ENCODE data around the gene SPTB. TPM values are rescaled to one million over a fixed set of nuclear protein-coding genes. Genes with fewer than 3 reads are reported as not detected.

The SPTB gene
- total and polyA plus RNA-seq, 10 of the 15 experiments (the other 5 are each of a cell fraction or from before 2014, with no cell fraction given) = under 0.01 to 0.04 (median 0.02) TPM; not detected in 4

GRCh38 chr14:64770751-64771150 is 109.0 kb downstream of the SPTB start:
- RAD21 ChIA-PET (ENCODE audit: unreplicated experiment) = no interaction called here
- H3K4me3 ChIP-seq = no peak overlapping the region
- H3K9me3 ChIP-seq (replicated peaks; ENCODE audit: control insufficient read depth, insufficient read depth, low read length) = no peaks in the 10 kb centered on the region; the same call in 2 of the 3 replicates
- H3K4me1 ChIP-seq (ENCODE audit: control insufficient read depth, insufficient read depth, low read length) = no peaks in the 10 kb centered on the region
- no peaks in the 10 kb centered on the region; a peak in 1 of 4 replicates for H3K27me3 ChIP-seq (replicated peaks in 1 of 2; ENCODE audit: control insufficient read depth in 2 of 2, insufficient read depth in 2 of 2, low read length in 1 of 2)
- WGBS (ENCODE audit: insufficient coverage, insufficient replicate concordance, low lambda C conversion rate, missing lambda C conversion rate) = 55% methylated on average over 18 of the region's 18 CpGs
- in situ Hi-C loops (cut with MboI) (no loop called here), intact Hi-C loops (cut with micrococcal nuclease; ENCODE audit: unreplicated experiment) (no loop called here)
- no peaks in the 10 kb centered on the region for H3K36me3 ChIP-seq (ENCODE audit: control insufficient read depth in 2 of 2, insufficient read depth in 2 of 2, low read length in 1 of 2)
- H3K4me2 ChIP-seq (ENCODE audit: control insufficient read depth, insufficient read depth) = no peak overlapping the region
- POLR2A ChIA-PET = no interaction called here
- H3K9ac ChIP-seq (ENCODE audit: control insufficient read depth, insufficient read depth, low read length) = no peak overlapping the region
- CTCF ChIA-PET = interaction anchor here (0.5 kb wide), 1 partner anchor 111 kb away, joined by 4 read pairs; no protein-coding TSS in a partner anchor
- no peaks in the 10 kb centered on the region for H4K20me1 ChIP-seq (ENCODE audit: control insufficient read depth, insufficient read depth)
- FAIRE-seq = no peak
- no peak for TF ChIP-seq SREBF2 (IDR thresholded peaks at IDR 0.05; ENCODE audit: low read length)
- TF ChIP-seq KLF5 (IDR thresholded peaks at IDR 0.05; ENCODE audit: partially characterized antibody) = no peak
- no peak for TF ChIP-seq ZBTB33 (IDR thresholded peaks at IDR 0.05)
- TF ChIP-seq ZBED1 (IDR thresholded peaks at IDR 0.05; ENCODE audit: borderline replicate concordance) = no peak
- TF ChIP-seq RCOR1 (conservative IDR thresholded peaks at IDR 0.05; ENCODE audit: low read depth, low read length) = no peak
- TF ChIP-seq PAX8 (IDR thresholded peaks at IDR 0.05) = no peak
- no peak for TF ChIP-seq CTCF (IDR thresholded peaks at IDR 0.05 in 2 of 3, conservative IDR thresholded peaks at IDR 0.05 in 1 of 3; ENCODE audit: control insufficient read depth in 2 of 3, extremely low read depth in 1 of 3, insufficient read depth in 1 of 3, low read depth in 3 of 3, low read length in 3 of 3)
- TF ChIP-seq TAF1 (IDR thresholded peaks at IDR 0.05; ENCODE audit: borderline replicate concordance, low read depth, low read length) = no peak
- no peak for TF ChIP-seq USF2 (IDR thresholded peaks at IDR 0.05; ENCODE audit: borderline replicate concordance, low read depth, low read length)
- TF ChIP-seq POLR2AphosphoS5 (IDR thresholded peaks at IDR 0.05; ENCODE audit: low read length) = no peak
- no peak overlapping the region for H2AFZ ChIP-seq (ENCODE audit: control insufficient read depth, low read depth, low read length)
- SMC1A ChIA-PET (ENCODE audit: uncharacterized antibody, unreplicated experiment) = no interaction called here
- ATAC-seq = no peak
- H3K27ac ChIP-seq (ENCODE audit: control insufficient read depth, insufficient read depth) = no peak overlapping the region
- H3K79me2 ChIP-seq (ENCODE audit: control insufficient read depth, insufficient read depth, low read length) = no peaks in the 10 kb centered on the region
- BruUV-seq (replicated peaks) = no TSS peak
- no peak for DNase-seq (ENCODE audit: low read depth, low spot score)
